HG03342 (cell line): Measurements from ENCODE around the gene COL21A1.

Experiments used
- ATAC-seq: cut with Tn5 transposase; IDR thresholded peaks from one replicate; pipeline ENCODE4 v1.9.1; 2021; ENCODE audit warnings: mild to moderate bottlenecking, moderate library complexity; ENCODE audit not compliant: unreplicated experiment

Gene COL21A1

GRCh38 chr6:56143796-56144195 lies 103.6 kb downstream of the COL21A1 start:
- no peak for ATAC-seq

DNA sequence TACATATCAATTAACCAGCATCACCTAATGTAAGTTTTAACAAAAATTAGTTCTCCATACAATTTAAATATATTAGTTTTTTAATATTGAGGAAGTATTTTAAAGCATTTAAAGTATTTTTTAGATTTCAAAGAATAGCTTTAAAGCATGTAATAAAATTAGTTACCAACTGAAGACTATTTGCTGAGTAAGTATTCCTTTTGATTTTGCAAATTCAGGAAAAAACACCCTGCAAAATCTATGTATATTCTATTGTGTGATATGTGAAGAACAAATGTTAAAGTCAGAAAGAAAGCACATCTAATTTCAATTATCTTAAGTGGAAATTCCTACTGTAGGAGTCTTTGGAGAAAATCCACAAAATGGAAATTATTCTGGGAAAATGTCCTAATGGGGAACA lies 107.3 kb downstream of the COL21A1 start:
- ATAC-seq: no peak

DNA sequence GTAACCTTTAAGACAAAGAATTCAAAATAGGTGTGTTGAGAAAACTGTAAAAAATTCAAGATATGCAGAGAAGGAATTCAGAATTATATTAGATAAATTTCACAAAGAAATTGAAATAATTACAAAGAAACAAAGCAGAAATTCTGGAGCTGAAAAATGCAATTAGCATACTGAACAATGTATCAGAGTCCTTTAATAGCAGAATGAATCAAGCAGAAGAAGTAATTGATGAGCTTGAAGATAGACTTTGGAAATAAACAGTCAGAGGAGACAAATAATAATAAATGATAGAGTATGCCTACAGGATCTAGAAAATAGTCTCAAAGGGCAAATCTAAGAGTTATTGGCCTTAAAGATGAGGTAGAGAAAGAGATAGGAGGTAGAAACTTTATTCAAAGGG lies 131.7 kb downstream of the COL21A1 start:
- no peak for ATAC-seq

- ATAC-seq: no peak
Observed at GRCh38 chr6:56109149-56109548, 138.2 kb downstream of the COL21A1 start.

DNA sequence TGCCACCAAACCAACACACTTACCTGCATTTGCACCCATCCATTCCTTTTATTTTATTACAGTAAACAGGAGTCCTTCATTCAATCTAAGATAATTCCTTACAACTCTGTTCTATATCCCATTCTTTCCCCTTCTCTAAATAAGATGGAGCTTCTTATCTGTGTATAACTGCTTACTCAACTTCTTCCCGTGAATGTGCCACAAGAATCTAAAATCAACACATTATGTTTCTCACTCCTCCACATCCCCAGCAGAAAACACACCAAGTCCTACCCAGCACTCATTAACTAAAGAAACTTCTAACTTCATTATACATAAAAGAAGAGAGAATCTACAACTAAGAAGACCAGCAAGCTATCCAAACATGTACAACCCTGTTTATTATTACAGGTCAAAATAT lies 141.1 kb downstream of the COL21A1 start:
- no peak for ATAC-seq

DNA sequence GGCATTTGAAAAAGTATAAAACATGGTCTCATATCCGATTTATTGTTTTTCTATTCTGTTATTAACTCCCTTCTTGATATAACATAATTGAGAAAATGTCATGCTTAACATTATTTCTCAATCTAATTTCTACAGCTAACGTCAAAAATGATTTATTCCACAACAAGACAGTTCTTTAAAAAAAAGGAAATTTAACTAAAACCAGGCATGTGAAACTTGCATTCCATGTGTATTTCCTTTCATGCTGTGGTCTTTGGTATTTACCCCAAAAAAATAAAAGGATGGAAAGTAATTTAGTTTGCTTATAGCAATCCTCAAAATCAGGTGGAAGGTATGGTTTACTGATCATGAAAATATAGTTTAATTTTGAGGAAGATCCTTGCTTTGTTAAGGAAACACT lies 142.8 kb downstream of the COL21A1 start:
- no peak for ATAC-seq

DNA sequence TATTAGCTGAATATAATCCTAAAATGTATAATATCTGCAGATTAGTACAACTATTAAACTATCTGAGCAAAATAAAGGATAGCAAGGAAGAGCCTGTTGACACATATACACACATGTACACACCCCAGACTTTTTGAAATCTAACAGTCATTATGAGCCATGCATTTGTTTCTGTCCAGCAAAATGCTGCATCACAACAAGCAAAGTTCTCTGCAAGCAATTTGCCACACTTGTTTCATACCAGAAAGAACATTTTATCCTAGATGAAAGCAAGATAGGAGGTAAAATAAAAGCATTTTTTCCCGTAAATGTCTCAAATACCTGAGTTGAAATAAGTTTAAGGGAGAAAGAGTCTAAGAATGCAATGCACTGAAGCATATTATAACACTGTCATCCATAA lies 145.2 kb downstream of the COL21A1 start:
- ATAC-seq: no peak

GRCh38 chr6:56101141-56101553 lies 146.2 kb downstream of the COL21A1 start:
- ATAC-seq: no peak

- ATAC-seq: no peak
Observed at GRCh38 chr6:56096946-56097621, 150.3 kb downstream of the COL21A1 start.

- ATAC-seq: no peak
Observed at GRCh38 chr6:56096541-56096940, 150.8 kb downstream of the COL21A1 start.

- no peak for ATAC-seq
Observed at GRCh38 chr6:56093776-56094175, 153.6 kb downstream of the COL21A1 start.

GRCh38 chr6:56091159-56091869 lies 156.1 kb downstream of the COL21A1 start:
- no peak for ATAC-seq

- ATAC-seq: no peak
Observed at GRCh38 chr6:56088641-56089040, 158.7 kb downstream of the COL21A1 start.

DNA sequence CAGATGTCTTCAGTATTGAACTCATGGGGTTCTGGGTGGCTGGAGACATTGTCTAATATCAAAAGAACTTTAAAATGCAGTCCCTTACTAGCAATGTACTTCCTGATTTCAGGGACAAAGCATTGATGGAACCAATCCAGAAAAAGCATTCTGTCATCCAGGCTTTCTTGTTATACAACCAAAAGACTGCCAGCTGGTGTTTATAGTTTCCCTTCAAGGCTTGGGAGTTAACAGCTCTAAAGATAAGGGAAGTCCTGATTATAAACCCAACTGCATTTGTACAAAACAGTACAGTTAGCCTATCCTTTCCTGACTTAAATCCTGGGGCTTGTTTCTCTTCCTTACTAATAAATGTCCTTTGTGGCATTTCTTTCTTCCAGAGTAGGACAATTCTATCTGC lies 160.0 kb downstream of the COL21A1 start:
- ATAC-seq: no peak

GRCh38 chr6:56079751-56080540 lies 167.4 kb downstream of the COL21A1 start:
- no peak for ATAC-seq

DNA sequence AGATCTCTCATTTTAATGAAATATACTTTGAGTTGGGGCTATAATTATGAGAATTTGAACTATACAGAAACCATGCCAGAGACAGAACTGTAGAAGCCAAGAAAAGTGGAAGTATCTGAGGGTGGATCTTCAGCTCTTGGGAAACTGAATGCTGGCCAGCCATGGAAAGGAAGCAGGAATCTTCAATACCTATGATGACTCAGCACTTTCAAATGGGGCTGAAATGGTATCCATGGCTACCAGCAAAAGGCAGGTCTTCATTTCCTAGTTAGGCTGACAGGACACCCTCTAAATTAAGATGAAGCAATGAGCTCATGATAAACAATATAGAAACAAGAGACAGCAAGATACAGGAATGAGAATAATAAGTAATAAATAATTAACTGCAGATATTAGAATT lies 171.3 kb downstream of the COL21A1 start:
- no peak for ATAC-seq

GRCh38 chr6:56073761-56074160 lies 173.6 kb downstream of the COL21A1 start:
- no peak for ATAC-seq

- no peak for ATAC-seq
Observed at GRCh38 chr6:56073315-56073714, 174.1 kb downstream of the COL21A1 start.

- no peak for ATAC-seq
Observed at GRCh38 chr6:56072856-56073255, 174.5 kb downstream of the COL21A1 start.

GRCh38 chr6:56065408-56065807 lies 182.0 kb downstream of the COL21A1 start:
- ATAC-seq: no peak

DNA sequence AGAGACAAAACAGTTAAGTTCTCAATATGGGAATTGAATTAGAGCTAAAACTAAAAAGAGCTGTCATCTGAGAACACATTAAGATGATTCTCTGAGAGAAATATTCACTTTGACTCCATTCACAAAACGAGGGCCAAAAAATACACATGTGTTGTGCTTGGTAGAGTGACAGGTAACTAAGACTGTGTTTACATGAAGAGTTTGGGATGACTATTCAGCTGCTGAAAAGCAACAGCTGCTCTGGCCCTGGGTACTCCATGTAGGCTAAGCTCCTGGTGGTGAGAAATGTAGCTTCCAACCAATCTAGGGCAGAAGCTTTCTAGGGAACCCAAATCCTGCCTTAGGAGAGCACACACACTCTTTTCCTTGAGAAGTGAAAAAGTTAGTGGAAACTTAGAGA lies 184.5 kb downstream of the COL21A1 start:
- no peak for ATAC-seq

DNA sequence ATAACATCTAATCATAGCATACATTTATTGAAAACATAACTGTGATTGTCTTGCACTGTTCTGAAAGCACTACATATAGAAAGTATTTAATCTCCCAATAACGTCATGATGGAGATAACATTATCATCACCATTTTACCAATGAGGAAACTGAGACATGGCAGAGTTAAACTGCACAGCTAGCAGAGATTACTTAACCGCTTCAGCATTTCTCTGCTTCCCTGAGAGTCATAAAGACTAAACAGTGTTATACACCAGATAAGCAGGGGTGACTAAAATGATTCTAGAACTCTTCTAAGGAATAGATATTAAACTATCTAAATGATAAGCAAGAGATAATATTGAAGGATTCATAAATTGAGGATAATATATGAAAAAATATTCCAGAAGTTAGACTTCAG lies 188.7 kb downstream of the COL21A1 start:
- no peak for ATAC-seq
